NCI-H1436 treated with DMSO at 0.1 percent for 48 hours (cell line): ENCODE data around the gene PTPRM.

Source experiments
- DNase-seq: peaks from one replicate; lab custom pipeline; 2025; lab: John Stamatoyannopoulos, UW

Gene PTPRM

DNA sequence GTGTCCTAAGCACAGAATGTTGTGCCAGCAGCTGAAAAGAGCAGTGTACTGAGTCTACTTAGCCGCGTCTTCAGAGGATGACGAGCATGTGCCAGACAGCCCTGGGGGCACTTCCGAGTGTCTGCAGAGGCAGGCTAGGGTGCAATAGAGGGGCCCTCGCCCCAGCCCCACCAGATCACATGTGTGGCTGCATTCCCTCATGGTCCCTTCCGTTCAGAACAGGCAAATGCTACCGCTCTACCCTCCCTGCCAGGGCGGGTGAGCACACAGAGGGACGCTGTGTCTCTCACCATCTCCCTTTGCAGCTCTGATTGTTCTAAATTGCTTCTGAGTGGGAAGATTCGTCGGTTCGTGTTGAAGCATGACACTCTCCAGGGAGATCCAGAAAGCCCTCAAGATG, 829.9 kb downstream of the PTPRM start:
- no peak for DNase-seq

DNA sequence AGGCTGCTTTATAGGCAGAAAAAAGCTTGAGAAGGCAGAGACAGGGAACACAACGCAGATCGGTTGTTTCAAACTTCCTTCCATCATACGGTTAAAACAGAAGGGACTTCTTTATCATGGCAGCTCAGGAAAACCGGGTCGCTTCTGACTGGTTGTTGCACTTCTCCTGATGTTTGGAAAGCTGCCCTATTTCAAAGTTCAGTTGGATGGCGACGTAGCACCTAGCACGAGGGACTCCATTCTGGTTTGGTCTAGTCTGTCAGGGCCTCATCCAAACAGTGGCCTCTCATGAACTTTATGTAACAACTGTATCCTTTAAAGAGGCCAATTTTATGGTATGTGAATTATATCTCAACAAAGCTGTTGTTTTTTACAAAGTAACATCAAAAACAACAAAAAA, 832.0 kb downstream of the PTPRM start:
- DNase-seq = no peak

DNA sequence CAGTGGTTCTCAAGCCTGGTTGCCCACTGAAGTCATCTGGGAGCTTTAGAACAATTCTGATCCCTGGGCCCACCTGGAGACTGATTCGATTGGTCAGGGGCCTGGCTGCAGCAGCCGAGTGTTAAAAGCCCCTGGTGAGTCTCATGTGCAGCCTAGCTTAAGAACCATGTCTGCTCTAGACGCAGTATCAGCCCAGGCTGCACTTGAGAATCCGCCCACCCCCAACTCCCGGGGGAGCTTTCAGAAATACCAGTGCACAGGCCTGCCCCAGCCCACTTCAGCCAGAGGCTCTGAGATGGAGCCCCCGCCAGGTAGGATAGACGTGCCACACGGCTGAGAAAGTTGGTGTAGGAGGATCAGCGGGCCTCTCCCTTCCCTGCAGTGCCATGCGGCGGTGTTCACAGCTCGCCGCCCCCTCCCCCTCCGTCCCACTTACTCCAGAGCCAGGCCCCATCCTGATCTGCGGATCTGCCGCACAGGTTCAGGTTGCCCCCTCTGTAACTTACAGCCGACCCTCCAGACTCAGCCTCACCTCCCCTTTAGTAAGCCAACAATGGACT, 833.2 kb downstream of the PTPRM start:
- no peak for DNase-seq

DNA sequence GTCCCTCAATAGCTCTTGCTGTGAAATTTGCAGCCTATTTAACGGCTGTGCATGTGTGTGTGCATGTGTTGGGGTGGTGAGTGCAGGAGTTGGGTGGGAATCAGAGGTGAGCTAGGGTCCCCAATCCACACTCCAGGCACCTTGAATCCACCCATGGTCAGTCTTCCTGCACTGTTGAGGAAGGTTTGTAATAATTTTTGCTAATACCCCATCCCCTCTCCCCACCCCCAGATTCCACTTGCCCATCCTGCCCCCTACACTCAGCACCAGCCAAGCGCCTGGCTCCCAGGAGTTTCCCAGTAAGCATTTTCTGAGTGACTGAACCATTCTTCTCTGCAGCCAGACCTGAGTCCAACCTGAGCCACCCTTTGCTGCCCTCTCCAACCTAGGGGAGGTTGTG, 833.7 kb downstream of the PTPRM start:
- DNase-seq = no peak

- DNase-seq = no peak
Measured at GRCh38 chr18:8401606-8402005, 834.5 kb downstream of the PTPRM start.

- DNase-seq = no peak
Measured at GRCh38 chr18:8402237-8402636, 835.1 kb downstream of the PTPRM start.

DNA sequence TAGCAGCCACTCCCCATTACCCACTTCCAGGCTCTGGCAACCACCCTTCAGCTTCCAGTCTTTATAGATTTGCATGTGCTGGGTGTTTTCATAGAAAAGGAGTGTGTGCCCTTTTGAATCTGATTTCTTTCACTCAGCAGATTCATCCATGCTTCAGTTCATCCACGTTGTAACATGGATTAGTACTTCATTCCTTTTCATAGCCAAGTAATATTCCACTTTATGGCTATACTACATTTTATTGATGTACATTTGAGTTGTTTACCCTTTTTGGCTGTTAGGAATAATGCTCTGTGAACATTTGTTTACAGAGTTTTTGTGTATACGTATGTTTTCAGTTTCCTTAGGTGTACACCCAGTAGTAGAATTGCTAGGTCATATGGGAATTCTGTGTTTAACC, 836.6 kb downstream of the PTPRM start:
- no peak for DNase-seq

GRCh38 chr18:8406186-8406867, 839.2 kb downstream of the PTPRM start:
- no peak for DNase-seq

DNA sequence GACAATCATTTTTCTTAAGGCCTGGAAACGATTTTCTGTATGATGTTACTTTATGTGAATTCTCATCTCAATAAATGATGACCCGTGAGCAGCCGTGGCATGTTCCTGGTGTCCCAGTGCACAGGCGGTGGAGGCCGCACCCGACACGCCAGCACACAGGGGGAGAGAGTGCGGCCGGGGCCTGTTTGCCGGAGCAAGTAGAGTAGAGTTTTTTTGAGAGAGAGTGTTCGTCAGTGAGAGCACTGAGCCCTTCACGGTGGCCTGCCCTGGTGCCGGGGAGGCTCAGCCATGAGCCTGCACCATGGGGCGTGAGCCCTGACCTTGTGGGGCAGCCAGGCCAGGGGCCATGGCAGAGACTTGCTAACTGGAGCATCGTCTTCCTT, 839.7 kb downstream of the PTPRM start:
- no peak for DNase-seq

- no peak for DNase-seq
Measured at GRCh38 chr18:8409151-8409550, 842.0 kb downstream of the PTPRM start.

DNA sequence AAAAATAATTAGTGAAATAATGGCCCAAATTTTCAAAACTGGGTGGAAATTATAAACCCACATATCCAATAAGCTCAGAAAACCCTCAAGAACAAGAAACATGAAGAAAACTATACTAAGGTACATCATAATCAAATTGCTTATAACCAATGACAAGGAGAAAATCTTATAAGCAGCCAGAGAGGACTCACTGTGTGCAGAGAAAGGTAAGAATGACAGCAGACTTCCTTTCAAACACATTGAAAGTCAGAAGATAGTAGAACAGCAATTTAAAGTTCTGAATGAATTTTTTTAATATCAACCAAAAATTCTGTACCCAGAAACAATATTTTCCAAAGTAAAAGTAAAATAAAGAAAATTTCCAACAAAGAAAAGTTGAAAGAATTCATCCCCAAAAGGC, 844.4 kb downstream of the PTPRM start:
- no peak for DNase-seq

DNA sequence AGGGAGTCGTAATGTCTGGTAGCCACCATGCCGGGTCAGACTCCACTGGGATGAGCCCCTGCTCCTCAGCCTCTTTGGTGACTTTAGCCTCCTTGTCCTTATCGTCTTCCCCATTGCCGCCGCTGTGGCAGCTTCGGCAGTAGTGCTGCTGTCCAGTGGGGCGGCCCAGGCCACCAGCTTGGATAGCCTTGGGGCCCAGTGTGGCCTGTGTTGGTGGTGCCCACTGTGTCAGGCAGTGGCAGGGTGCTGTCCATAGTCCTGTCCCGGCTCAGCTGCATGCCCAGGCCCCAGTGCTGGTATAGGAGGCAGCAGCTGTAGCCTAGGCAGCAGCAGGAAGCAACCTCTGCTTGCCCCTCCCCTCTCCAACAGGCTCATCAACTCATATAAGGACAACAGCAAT, 845.0 kb downstream of the PTPRM start:
- no peak for DNase-seq

GRCh38 chr18:8413189-8413588, 846.1 kb downstream of the PTPRM start:
- DNase-seq = no peak

DNA sequence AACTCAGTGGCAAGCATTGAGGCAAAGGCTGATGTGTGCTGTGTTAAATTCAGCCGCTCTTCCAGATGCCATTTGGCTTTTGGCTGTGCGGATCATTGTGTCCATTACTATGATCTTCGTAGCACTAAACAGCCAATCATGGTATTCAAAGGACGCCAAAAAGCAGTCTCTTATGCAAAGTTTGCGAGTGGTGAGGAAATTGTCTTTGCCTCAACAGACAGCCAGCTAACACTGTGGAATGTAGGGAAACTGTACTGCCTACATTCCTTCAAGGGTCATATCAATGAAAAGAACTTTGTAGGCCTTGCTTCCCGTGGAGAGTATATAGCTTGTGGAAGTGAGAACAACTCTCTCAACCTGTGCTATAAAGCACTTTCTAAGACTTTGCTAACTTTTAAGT, 846.6 kb downstream of the PTPRM start:
- no peak for DNase-seq

GRCh38 chr18:8416212-8417019, 849.3 kb downstream of the PTPRM start:
- DNase-seq = no peak

DNA sequence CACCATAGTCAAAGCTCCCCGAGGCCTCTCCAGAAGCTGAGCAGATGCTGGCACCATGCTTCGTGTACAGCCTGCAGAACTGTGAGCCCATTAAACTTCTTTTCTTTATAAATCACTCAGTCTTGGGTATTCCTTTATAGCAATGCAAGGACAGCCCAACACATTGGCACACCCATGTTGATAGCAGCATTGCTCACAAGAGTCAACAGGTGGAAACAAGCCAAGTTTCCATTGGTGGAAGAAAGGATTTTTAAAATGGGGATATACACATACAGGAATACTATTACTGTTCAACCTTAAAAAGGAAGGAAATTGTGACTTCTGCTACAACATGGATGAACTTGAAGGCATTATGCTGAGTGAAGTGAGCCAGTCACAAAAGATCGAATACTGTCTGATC, 855.3 kb downstream of the PTPRM start:
- DNase-seq = no peak

GRCh38 chr18:8423051-8423557, 856.0 kb downstream of the PTPRM start:
- no peak for DNase-seq

DNA sequence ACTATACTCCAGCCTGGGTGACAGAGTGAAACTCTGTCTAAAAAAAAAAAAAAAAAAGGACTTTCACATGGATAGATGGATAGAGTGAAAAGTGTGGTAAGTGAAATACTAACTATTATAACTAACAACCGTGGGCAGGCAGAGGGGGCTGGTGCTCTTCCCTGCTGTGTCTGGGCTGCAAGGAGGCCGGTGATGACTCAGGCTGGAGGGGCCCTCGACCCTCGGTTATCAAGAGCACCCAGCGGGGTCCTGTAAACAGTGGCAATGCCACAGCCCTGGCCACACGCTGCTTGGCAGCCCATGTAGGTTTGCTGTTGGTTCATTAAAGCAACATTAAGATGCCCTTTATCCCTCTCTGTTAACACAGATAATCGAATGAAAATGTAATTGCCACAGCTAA, 857.4 kb downstream of the PTPRM start:
- no peak for DNase-seq

DNA sequence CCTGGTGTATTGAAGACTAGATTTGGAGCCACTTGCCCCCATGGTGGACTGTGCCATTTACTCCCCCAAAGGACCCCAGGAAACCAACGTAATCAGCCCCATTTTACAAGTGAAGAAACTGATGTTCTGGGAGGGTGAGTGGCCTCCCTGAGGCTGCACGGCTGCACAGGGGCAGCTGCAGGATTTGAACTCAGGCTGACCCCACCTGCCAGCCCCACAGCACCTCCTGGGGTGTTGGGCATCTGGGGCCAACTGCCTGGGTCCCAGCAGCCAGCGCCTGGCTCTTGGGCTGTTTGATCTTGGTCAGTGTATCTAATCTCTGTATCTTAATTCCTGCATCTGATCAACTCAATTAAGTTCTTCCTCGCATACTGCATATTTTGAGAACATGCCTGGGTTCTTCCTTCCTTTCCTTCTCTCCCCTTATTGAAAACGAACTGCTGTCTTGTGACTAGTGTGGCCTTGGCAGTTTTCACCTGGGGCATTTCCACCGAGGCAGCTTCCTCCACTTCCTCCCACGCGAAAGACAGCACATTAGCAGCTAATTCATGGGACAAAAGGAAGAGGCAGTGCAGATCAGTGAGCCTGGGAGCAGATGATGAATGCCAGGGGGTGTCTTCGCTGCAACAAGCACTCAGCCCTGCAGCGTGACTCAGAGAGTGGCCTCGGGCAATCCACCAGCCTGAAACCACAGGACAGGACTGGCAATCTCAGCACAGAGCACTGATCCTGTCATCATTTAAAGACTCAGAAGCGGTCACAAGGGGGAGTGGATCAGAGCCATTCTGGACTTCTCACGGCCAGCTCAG, 858.0 kb downstream of the PTPRM start:
- DNase-seq = no peak

DNA sequence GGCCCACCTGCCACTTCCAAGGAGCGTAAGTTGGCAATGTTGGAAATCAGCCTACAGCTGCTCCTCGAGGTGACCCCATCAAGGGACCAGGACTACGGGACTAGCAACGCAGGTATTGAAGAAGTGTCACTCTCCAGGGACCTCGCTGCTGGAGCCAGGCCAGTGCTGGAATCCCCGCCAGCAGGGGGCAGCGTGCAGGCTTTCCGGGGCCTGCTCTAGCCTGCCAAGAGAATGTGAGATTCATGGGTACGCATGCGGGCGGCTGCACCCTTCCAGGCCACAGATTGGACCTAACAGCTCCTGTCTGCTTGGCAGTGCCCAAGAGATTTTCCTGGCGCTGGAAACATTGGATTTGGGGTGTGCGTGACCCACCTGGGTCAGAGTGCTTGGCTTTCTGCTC, 859.3 kb downstream of the PTPRM start:
- DNase-seq = no peak

DNA sequence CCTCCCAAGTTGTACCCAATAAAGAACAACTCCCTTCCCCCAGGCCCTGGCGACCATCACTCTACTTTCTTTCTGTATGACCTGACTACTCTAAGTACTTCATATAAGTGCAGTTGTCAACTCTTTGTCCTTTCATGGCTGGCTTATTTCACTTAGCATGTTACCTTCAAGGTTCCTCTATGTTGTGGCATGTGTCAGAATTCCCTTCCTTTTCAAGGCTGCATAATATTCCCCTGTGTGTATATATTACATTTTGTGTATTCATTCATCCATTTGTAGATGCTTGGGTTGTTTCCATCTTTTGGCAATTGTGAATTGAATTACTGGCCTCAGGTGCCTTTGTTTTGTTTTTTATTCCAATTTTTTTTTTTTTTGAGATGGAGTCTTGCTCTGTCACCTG, 860.2 kb downstream of the PTPRM start:
- no peak for DNase-seq

DNA sequence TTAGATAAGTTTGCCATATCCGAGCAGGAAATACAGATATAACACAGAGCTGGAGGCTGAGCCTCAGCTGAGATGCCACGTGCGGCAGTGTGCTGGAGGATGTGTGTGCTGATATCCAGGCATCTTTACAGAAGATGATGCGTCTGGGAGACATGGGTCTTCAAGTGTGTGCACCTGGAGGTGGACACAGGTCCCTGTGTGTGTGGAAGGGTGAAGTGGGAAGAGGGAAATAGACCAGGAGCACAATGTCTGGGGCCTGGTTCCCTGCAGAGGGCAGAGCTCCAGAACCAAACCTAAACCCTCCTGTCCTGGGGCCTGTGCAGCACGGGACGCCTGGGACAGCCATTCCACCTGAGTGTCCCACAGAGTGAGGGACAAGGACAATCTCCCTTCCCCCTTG, 861.8 kb downstream of the PTPRM start:
- no peak for DNase-seq
